Cerebellar cortex (tissue), 1 donor: ENCODE data around the gene KCNMB2.
"Not testable (repeated sequence)": the region's sequence is repeated elsewhere in the genome, so short reads cannot be mapped to it uniquely, and the experiment has no call there.

ENCODE experiments used
- DNase-seq: peaks from one replicate; pipeline ENCODE4 v3.0.0-alpha.2; 2015; ENCODE audit warnings: low spot score

The KCNMB2 gene

DNA sequence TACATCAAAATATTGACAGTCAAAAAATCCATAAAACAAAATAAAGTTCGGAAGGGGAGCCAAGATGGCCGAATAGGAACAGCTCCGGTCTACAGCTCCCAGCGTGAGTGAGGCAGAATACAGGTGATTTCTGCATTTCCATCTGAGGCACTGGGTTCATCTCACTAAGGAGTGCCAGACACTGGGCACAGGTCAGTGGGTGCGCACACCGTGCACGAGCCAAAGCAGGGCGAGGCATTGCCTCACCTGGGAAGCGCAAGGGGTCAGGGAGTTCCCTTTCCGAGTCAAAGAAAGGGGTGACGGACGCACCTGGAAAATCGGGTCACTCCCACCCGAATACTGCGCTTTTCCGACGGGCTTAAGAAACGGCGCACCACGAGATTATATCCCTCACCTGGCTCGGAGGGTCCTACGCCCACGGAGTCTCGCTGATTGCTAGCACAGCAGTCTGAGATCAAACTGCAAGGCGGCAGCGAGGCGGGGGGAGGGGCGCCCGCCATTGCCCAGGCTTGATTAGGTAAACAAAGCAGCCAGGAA is 323.7 kb downstream of the KCNMB2 start:
- DNase-seq: not testable (repeated sequence)

GRCh38 chr3:178868681-178869080 is 332.4 kb downstream of the KCNMB2 start:
- DNase-seq: no peak

GRCh38 chr3:178870085-178870484 is 333.8 kb downstream of the KCNMB2 start:
- DNase-seq: no peak

GRCh38 chr3:178875157-178875556 is 338.9 kb downstream of the KCNMB2 start:
- DNase-seq: no peak

GRCh38 chr3:178875836-178876235 is 339.6 kb downstream of the KCNMB2 start:
- DNase-seq: no peak

GRCh38 chr3:178880274-178880673 is 344.0 kb downstream of the KCNMB2 start:
- DNase-seq: no peak
